Body of pancreas (tissue), 4 donors: ENCODE results near the gene TRPC4.

Experiments
- CTCF ChIP-seq, 7 experiments: fragments of 450-650 bp in 4 of 7; fragments of 200-600 bp in 3 of 7; sonication (generic) in 3 of 7; IDR thresholded peaks; one replicate each; pipeline ENCODE4 v1.5.1; 2016 to 2019; ENCODE audit warnings: antibody characterized with exemption in 7 of 7
- POLR2A ChIP-seq, 3 donors: fragments of 450-650 bp; IDR thresholded peaks; one replicate each; pipeline ENCODE4 v1.6.1; 2016; ENCODE audit warnings: antibody characterized with exemption in 3 of 3, mild to moderate bottlenecking in 2 of 3

- TF ChIP-seq POLR2A (IDR thresholded peaks at IDR 0.05) (no peak), CTCF (IDR thresholded peaks at IDR 0.05) (no peak)
Measured at GRCh38 chr13:37777676-37778075, 91.9 kb downstream of the TRPC4 start.
